NCI-H446 (cell line): Measurements from ENCODE around the gene TUT4.

Experiments used
- DNase-seq, 2 experiments: peaks; one replicate each; lab custom pipeline; 2025; lab: John Stamatoyannopoulos, UW

Gene TUT4

GRCh38 chr1:52403566-52404115 lies 149.3 kb downstream of the TUT4 start:
- peak; percentile 57 to 68 for DNase-seq

DNA sequence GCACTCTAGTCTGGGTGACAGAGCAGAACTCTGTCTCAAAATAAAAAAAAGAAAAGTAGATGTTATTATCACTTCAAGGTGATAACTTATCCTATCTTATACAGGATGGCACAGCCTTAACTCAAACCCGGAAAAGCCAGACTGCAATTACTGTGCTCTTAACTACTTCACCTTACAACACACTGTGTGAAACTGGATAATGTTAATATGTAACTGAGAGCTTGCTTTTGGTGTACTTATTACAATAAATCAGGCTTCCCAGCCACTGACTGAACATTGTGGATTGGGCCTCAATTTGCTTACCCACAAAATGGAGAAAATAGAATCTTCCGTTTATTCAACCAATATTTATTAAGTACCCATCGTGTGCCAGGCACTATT lies 150.0 kb downstream of the TUT4 start:
- no peak for DNase-seq

DNA sequence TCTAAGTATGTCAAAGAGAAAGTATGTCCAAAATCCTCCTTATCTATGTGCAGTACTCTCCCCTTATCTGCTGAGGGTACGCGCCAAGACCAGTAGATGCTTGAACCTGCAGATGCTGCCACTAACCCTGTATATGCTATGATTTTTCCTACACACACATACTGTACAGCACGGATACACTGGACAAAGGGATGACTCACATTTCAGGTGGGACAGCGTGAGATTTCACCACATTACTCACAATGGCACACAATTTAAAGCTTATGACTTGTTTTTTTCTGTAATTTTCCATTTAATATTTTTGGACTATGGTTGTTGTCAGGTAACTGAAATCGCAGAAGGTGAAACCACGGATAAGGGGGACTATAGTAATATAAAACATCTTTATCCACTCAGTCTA lies 152.8 kb downstream of the TUT4 start:
- DNase-seq = no peak

DNA sequence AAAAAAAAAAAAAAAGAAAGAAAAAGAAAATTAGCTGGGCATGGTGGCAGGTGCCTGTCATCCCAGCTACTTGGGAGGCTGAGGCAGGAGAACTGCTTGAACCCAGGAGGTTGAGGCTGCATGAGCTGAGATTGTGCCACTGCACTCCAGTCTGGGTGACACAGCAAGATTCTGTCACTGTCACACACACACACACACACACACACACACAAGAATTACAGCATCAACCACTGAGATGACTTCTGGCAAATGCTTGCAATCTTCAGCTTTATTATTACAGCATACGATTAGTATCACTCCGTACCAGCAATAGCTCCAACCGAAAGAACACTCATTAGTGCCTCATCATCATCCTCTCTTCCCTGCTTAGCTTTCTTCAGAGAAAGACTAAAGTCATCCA lies 153.3 kb downstream of the TUT4 start:
- no peak for DNase-seq

DNA sequence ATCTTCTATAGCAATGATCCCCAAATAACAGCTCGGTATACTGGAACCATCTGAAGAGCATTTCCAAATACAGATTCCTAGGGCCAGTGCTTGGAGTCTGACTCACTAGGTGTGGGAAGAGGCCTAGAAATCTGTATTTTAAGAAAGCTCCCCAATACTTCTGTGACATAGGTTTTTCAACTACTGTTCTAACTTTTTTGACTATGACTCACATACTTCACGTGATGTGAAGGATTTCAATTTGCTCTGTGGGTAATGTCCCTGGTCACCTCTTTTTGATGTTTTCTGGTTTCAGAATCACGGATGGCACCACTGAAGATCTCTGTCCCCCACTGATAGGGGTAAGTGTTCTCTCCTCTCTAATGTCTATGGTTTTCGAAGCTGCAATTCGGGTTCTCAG lies 159.7 kb downstream of the TUT4 start:
- DNase-seq = no peak

- no peak for DNase-seq
Measured at GRCh38 chr1:52386458-52386857, 166.4 kb downstream of the TUT4 start.

DNA sequence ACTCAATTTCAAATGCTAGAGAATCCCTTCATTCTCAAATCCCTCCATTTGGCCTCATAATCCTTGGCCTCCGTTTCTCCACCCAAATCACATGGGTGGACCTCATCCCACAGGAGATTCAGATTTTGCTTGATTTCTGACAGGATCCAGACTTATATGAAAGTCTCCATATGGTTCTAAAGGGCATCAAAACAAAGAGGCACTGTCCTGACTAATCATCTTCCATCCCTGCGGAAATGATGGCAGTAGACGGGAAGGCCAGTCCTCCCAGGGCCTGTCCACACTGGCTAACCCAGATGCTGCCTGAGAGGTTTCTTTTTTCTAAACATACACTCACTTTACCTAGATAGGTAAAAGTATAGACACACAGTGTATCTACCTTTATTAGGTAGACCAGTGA lies 167.5 kb downstream of the TUT4 start:
- no peak for DNase-seq
